Transverse colon (tissue), 4 donors: ENCODE data around the gene VAX1. TPM values are rescaled to one million over a fixed set of nuclear protein-coding genes. Genes with fewer than 3 reads are reported as not detected.
A peak's percentile ranks its signal among the peaks of the same experiment; 100 is the strongest.

Experiments used
- DNase-seq: peaks from one replicate; pipeline ENCODE4 v3.0.0-alpha.2; 2019
- H3K27ac ChIP-seq, 4 donors: fragments of 200-600 bp; sonication (generic); 2 replicates each; pipeline ENCODE4 v1.5.1; 2016 to 2018; ENCODE audit warnings: inconsistent platforms in 4 of 4
- H3K27me3 ChIP-seq: fragments of 200-600 bp; sonication (generic); 2 replicates; pipeline ENCODE4 v1.5.1; 2017; ENCODE audit warnings: inconsistent platforms
- H3K36me3 ChIP-seq, 4 donors: fragments of 200-600 bp; sonication (generic); 2 replicates each; pipeline ENCODE4 v1.5.1; 2017 to 2019; ENCODE audit warnings: inconsistent platforms in 4 of 4
- H3K4me1 ChIP-seq, 4 donors: fragments of 200-600 bp; sonication (generic); 2 replicates each; pipeline ENCODE4 v1.5.1; 2017 to 2020; ENCODE audit warnings: inconsistent platforms in 4 of 4
- H3K4me3 ChIP-seq, 4 donors: fragments of 200-600 bp; sonication (generic); 1 replicate in 1 of 4; 2 replicates in 3 of 4; pipeline versions ENCODE4 v1.5.1 to v1.6.1; 2017 to 2019; ENCODE audit warnings: inconsistent platforms in 4 of 4
- H3K9me3 ChIP-seq, 2 donors: fragments of 200-600 bp; sonication (generic); 2 replicates each; pipeline ENCODE4 v1.5.1; 2017 to 2019; ENCODE audit warnings: inconsistent platforms in 2 of 2
- EP300 ChIP-seq: sonication (generic); formaldehyde crosslinking; IDR thresholded peaks from one replicate; pipeline ENCODE4 v1.6.1; 2017; ENCODE audit warnings: antibody characterized with exemption, low read depth
- POLR2A ChIP-seq: fragments of 450-650 bp; IDR thresholded peaks from one replicate; pipeline ENCODE4 v1.6.1; 2016; ENCODE audit warnings: antibody characterized with exemption, mild to moderate bottlenecking, moderate library complexity
- POLR2AphosphoS5 ChIP-seq, 3 donors: sonication (generic); formaldehyde crosslinking; IDR thresholded peaks; one replicate each; pipeline ENCODE4 v1.6.1; 2016; ENCODE audit warnings: antibody characterized with exemption in 3 of 3
- WGBS, 2 donors: methylation state at CpG; one replicate each; pipeline ENCODE4 v1.1.5; 2018; ENCODE audit warnings: low coverage in 1 of 2; 5-methylcytosine and 5-hydroxymethylcytosine counted together
- in situ Hi-C, 4 donors: fragments of 200-750 bp; cut with MboI; loops; one replicate each; pipeline versions ENCODE4 v1.15.0 to v1.15.1; 2017; ENCODE audit warnings: low sequenced_read_pairs in 3 of 4, low pct_ligation_motif_present in 1 of 4, low pct_unique_long_range_greater_than_20kb in 1 of 4
- intact Hi-C: fragments of 100-400 bp; cut with DNase I; formaldehyde crosslinking; loops from one replicate; pipeline ENCODE4 v1.15.1; 2023; ENCODE audit warnings: low total_unique reads
- total RNA-seq, 4 donors: library from RNA; depleted of rRNA; stranded (reverse); fragments of >200 nt; gene quantifications; one replicate each; pipeline ENCODE4 v1.1.0, GENCODE V29; 2016
- TF ChIP-seq, protein P1 (sequence below), 5 experiments: fragments of 200-600 bp in 3 of 5; fragments of 450-650 bp in 2 of 5; sonication (generic) in 3 of 5; IDR thresholded peaks; 1 replicate in 2 of 5; 2 replicates in 3 of 5; pipeline ENCODE4 v1.5.1; 2016 to 2017; ENCODE audit warnings: antibody characterized with exemption in 5 of 5, inconsistent platforms in 3 of 5, mild to moderate bottlenecking in 2 of 5, moderate library complexity in 1 of 5

Gene VAX1
- total RNA-seq, 4 donors from 2014 or later = not detected

DNA sequence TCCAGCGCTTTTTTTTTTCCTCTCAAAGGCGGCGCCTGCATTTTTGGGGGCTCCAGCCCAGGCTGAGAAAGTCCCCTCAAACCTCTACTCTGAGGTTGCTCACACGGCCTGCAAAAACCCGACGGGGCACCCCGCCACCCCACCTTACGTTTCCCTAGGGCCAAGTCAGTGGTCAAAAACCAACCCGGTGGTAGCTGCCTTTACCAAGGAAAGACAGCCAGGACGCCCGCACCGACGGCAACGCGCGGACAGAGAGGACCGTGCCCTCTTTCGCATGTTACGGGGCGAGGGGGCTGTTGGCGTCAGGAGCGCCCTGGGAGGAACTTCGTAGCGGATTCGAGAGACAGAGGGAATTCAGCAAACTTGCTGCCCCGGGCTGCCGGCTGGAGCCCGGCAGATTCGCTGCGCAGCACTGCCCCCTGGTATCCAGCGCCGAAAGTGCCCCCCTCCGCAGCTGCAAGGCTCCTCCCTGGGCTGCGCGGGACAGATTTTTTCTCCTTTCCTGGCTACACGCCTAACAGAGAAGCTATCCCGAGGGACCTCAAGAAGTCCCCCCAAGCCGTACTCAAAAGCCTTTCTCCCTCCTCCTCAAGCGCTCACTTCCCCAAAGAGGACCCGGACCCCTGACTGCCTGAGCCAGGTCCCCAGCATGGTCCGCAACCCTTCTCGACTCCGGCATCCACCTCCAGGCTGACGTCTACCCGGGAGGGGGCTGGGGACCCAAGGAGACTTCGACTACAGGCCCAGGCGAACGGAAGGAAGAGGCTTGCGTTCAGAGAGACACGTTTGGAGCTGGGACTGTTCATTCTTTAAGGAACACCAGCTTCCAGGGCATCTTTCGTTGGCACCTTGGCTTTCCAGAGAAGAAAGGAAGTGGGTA lies 27.7 kb upstream of the VAX1 start:
- H3K27me3 ChIP-seq = peaks cover 100% of the 10 kb centered on the region
- WGBS, 2 donors = 4% methylated on average over 51 of the region's 51 CpGs; no CpG with 5 or more reads in 1 of the 2 donors
- H3K4me3 ChIP-seq = peak overlapping the region in 2 of 4 donors; percentile 3 to 36
- H3K9me3 ChIP-seq = no peaks in the 10 kb centered on the region
- H3K36me3 ChIP-seq = no peaks in the 10 kb centered on the region
- no peak overlapping the region for H3K27ac ChIP-seq
- TF ChIP-seq POLR2A = no peak
- TF ChIP-seq, protein P1, sequence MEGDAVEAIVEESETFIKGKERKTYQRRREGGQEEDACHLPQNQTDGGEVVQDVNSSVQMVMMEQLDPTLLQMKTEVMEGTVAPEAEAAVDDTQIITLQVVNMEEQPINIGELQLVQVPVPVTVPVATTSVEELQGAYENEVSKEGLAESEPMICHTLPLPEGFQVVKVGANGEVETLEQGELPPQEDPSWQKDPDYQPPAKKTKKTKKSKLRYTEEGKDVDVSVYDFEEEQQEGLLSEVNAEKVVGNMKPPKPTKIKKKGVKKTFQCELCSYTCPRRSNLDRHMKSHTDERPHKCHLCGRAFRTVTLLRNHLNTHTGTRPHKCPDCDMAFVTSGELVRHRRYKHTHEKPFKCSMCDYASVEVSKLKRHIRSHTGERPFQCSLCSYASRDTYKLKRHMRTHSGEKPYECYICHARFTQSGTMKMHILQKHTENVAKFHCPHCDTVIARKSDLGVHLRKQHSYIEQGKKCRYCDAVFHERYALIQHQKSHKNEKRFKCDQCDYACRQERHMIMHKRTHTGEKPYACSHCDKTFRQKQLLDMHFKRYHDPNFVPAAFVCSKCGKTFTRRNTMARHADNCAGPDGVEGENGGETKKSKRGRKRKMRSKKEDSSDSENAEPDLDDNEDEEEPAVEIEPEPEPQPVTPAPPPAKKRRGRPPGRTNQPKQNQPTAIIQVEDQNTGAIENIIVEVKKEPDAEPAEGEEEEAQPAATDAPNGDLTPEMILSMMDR (IDR thresholded peaks at IDR 0.05) = peak; percentile 27 to 38 (median 36)
- peak; percentile 29 for DNase-seq
- intact Hi-C loops = no loop called here
- in situ Hi-C loops = loop anchor here in 2 of 4 donors (25.0 kb wide), 2 partner anchors 478 to 503 kb away; no protein-coding TSS in a partner anchor
- H3K4me1 ChIP-seq = peaks cover 18 to 46% (median 36%) of the 10 kb centered on the region in 4 donors

DNA sequence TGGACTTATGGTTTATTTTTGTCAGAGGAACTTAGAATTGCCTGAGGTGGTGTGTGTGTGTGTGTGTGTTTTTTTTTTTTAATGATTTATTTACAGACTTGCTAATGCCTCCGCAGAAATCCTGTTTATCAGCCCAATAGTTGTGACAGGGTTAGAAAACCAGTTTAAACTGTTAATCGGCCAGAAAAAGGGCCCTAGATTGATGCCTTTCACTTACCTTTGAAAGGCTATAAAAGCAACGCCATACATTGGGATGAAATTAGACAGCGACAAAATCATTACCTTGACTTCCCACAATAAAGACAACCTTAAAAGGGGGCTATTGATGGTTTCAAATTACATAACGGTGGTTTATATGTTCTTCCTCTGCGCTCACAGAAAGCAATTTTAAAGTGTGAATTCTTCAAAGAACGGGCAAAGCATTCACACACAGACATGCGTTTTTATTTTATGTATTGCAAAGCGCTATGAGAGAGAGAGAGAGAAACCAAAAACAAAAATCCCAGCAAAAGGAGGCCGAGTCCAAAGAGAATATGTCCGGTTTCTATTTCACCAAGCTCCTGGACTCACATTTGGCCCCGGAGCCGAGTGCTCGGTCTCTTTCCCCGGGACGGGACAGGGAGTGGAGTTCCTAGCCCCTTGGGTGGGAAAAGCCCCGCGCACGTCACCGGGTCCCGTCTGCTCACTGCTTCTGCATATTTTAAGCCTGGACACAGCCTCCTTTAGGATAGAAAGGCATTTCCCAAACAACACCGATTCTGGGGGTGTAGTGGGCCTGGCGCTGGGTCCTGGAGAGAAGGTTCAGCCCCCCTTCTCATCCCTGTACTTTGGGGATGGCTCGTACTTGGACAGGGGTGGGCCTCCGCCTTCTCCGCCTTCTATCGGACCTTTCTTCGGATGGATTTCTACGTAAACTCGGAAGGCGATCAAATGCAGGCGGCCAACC lies 26.8 kb upstream of the VAX1 start:
- Histone ChIP-seq H3K27ac (no peak overlapping the region), H3K27me3 (peaks cover 100% of the 10 kb centered on the region), H3K4me1 (peaks cover 18 to 46% (median 36%) of the 10 kb centered on the region in 4 donors), H3K4me3 (peak overlapping the region in 2 of 4 donors; percentile 3 to 36), H3K36me3 (no peaks in the 10 kb centered on the region), H3K9me3 (no peaks in the 10 kb centered on the region)
- DNase-seq = no peak
- TF ChIP-seq, protein P1 (IDR thresholded peaks at IDR 0.05) = no peak
- TF ChIP-seq EP300 = no peak
- TF ChIP-seq POLR2A = no peak
- TF ChIP-seq POLR2AphosphoS5 (IDR thresholded peaks at IDR 0.05) = no peak
- 6 to 11% methylated on average over 21 to 32 of the region's 32 CpGs for WGBS, 2 donors
- intact Hi-C loops = no loop called here
- in situ Hi-C loops = loop anchor here in 2 of 4 donors (25.0 kb wide), 2 partner anchors 478 to 503 kb away; no protein-coding TSS in a partner anchor

DNA sequence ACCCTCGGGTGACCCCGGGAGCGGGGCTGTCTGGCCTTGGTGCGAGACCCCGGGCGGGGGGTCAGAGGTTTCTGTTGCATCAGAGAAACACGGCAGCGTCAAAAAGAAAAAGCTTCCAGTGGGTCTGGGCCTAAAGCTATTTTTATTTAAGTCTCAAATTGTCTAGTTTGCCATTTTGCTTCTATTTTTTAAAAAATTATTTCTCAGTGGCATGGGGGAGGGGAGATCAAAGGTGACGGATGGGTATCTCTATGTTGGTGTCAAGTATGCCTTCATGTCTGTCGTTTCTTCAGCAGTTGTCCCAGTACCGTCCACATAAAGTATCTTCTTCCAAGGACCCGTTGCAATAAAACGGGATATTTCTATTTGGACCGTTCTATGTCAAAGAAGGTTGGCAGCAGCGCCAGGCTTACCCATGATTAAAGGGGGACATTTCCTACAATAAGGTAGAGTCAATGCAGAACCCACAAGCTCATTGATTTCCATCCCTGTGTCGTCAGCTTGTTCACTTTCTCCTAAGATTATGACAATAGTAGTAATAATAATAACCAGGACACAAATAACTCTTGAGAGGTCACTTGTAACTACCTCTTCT lies 26.0 kb upstream of the VAX1 start:
- no peak overlapping the region for H3K4me3 ChIP-seq
- H3K27me3 ChIP-seq = peaks cover 100% of the 10 kb centered on the region
- no peak overlapping the region for H3K27ac ChIP-seq
- no peak for DNase-seq
- peaks cover 18 to 46% (median 36%) of the 10 kb centered on the region in 4 donors for H3K4me1 ChIP-seq
- 17% methylated on average over 4 to 16 of the region's 16 CpGs for WGBS, 2 donors
- intact Hi-C loops (no loop called here), in situ Hi-C loops (loop anchor here in 2 of 4 donors (25.0 kb wide), 2 partner anchors 477 to 502 kb away; no protein-coding TSS in a partner anchor)
- no peaks in the 10 kb centered on the region for H3K36me3 ChIP-seq
- no peaks in the 10 kb centered on the region for H3K9me3 ChIP-seq
- TF ChIP-seq, protein P1 (IDR thresholded peaks at IDR 0.05) = no peak
